ENCODE data around the gene GBP7. TPM values are rescaled to one million over a fixed set of nuclear protein-coding genes. Genes with fewer than 3 reads are reported as not detected.
"Not testable (repeated sequence)": the region's sequence is repeated elsewhere in the genome, so short reads cannot be mapped to it uniquely, and the experiment has no call there.

Gene GBP7
- total and polyA plus RNA-seq, 12 donors, result 0.14 to 3.2 (median 0.46) TPM; not detected in 2

DNA sequence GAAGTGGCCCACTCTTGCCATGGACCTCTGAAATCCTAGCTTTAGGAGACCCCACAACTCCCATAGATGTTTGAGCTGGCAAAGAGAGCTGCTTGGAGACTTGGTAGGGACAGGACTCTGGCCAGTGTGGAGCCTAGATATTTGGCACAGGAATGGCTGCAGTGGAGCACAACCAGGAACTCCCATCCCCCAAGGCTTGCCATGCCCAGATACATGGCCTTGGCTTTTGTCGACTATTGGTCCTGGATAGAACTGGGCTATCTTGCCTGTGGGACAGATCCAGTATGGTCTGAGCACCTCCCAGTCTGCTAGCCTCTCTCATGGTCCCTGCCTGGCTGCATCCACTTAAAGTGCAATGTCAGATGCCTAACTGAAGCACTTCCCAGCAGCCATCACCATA lies 42.1 kb downstream of the GBP7 start:
- no peak overlapping the region for H3K4me3 ChIP-seq
- TF ChIP-seq POLR2A (IDR thresholded peaks at IDR 0.05), result no peak
- TF ChIP-seq, protein P1, sequence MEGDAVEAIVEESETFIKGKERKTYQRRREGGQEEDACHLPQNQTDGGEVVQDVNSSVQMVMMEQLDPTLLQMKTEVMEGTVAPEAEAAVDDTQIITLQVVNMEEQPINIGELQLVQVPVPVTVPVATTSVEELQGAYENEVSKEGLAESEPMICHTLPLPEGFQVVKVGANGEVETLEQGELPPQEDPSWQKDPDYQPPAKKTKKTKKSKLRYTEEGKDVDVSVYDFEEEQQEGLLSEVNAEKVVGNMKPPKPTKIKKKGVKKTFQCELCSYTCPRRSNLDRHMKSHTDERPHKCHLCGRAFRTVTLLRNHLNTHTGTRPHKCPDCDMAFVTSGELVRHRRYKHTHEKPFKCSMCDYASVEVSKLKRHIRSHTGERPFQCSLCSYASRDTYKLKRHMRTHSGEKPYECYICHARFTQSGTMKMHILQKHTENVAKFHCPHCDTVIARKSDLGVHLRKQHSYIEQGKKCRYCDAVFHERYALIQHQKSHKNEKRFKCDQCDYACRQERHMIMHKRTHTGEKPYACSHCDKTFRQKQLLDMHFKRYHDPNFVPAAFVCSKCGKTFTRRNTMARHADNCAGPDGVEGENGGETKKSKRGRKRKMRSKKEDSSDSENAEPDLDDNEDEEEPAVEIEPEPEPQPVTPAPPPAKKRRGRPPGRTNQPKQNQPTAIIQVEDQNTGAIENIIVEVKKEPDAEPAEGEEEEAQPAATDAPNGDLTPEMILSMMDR (IDR thresholded peaks at IDR 0.05), result no peak
- H3K27me3 ChIP-seq, result no peaks in the 10 kb centered on the region
- DNase-seq, result peak in 3 of 7 donors; percentile 13 to 60 (median 45)
- 43 to 53% (median 46%) methylated on average over 1 of the region's 1 CpG; no CpG with 5 or more reads in 1 of the 4 donors for WGBS, 4 donors
- intact Hi-C loops (cut with DNase I), result no loop called here
- H3K27ac ChIP-seq, result no peak overlapping the region
- H3K4me1 ChIP-seq (replicated peaks in 1 of 2), result peaks cover 20 to 30% of the 10 kb centered on the region in 2 donors
- no peaks in the 10 kb centered on the region for H3K9me3 ChIP-seq (replicated peaks in 1 of 3)
- H3K36me3 ChIP-seq (replicated peaks in 1 of 2), result no peaks in the 10 kb centered on the region

DNA sequence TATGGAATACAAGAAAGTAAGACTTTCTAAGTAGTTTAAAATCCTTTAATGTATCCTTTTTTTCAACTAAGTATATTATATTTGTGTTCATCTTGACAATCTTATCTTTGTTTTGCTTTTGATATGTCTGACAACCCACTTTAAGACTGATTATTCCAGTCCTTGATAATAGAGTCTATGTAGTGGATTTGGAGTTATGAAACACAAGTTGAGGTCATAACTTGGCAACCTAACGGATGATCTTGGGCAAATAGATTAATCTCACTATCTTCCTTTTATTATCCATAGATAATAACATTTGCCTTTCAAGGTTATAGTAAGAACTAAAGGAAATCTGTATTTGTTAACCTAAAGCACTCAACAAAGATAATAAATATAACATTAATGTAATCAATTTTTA lies 45.1 kb downstream of the GBP7 start:
- no peak for TF ChIP-seq POLR2A (IDR thresholded peaks at IDR 0.05)
- TF ChIP-seq, protein P1 (IDR thresholded peaks at IDR 0.05), result no peak
- peak in 2 of 7 donors; percentile 27 to 32 for DNase-seq
- intact Hi-C loops (cut with DNase I), result no loop called here
- H3K4me1 ChIP-seq (replicated peaks in 1 of 2), result peaks cover 26 to 39% of the 10 kb centered on the region in 2 donors
- no peaks in the 10 kb centered on the region for H3K27me3 ChIP-seq
- no peak overlapping the region for H3K4me3 ChIP-seq
- H3K9me3 ChIP-seq (replicated peaks in 1 of 3), result no peaks in the 10 kb centered on the region
- peak overlapping the region in 4 of 5 donors; percentile 6 to 78 (median 32) for H3K27ac ChIP-seq
- H3K36me3 ChIP-seq (replicated peaks in 1 of 2), result no peaks in the 10 kb centered on the region
- 5 to 15% (median 12%) methylated on average over 1 of the region's 1 CpG for WGBS, 4 donors

DNA sequence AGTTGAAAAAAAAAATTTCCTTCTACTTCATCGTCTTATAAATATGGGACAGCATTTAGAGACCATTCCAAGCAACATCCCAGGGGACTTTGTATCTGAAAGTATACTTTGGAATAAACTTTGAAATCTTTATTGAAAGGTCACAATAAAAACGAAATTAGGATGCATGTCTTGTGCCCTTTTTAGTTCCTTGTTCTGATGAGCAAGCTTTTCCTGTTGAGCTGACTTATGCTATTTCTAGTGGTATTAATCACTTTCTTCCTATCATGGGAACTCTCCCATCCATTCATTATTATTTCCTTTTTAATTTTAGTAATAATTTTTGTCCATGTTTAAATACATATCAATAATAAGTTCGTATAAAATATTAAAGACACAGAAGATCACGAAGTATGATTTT lies 45.9 kb downstream of the GBP7 start:
- H3K4me3 ChIP-seq, result no peak overlapping the region

DNA sequence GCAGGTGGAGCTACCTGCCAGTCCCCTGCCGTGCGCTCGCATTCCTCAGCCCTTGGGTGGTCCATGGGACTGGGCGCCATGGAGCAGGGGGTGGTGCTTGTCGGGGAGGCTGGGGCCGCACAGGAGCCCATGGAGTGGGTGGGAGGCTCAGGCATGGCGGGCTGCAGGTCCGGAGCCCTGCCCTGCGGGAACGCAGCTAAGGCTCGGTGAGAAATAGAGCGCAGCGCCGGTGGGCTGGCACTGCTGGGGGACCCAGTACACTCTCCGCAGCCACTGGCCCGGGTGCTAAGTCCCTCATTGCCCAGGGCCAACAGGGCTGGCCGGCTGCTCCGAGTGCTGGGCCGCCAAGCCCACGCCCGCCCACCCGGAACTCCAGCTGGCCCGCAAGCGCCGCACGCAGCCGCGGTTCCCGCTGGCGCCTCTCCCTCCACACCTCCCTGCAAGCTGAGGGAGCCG lies 47.8 kb downstream of the GBP7 start:
- Histone ChIP-seq H3K4me3 (peak overlapping the region in 1 of 4 donors; percentile 56), H3K4me1 (replicated peaks in 1 of 2) (peaks cover 32 to 54% of the 10 kb centered on the region in 2 donors), H3K27ac (peak overlapping the region in 2 of 5 donors; percentile 78 to 88)
- DNase-seq; H3K36me3 ChIP-seq (replicated peaks in 1 of 2); H3K9me3 ChIP-seq (replicated peaks in 1 of 3); H3K27me3 ChIP-seq; intact Hi-C loops (cut with DNase I): not testable (repeated sequence)
- WGBS, 4 donors, result 94 to 98% (median 95%) methylated on average over 26 to 31 of the region's 31 CpGs; no CpG with 5 or more reads in 1 of the 4 donors

More for the DNA sequence above, 45.9 kb downstream of the GBP7 start:
- Histone ChIP-seq H3K4me1 (replicated peaks in 1 of 2) (peaks cover 28 to 39% of the 10 kb centered on the region in 2 donors), H3K27ac (peak overlapping the region in 4 of 5 donors; percentile 64 to 88 (median 72)), H3K36me3 (replicated peaks in 1 of 2) (no peaks in the 10 kb centered on the region), H3K9me3 (replicated peaks in 1 of 3) (no peaks in the 10 kb centered on the region), H3K27me3 (no peaks in the 10 kb centered on the region)
- intact Hi-C loops (cut with DNase I), result no loop called here
- TF ChIP-seq, protein P1 (IDR thresholded peaks at IDR 0.05), result no peak
- TF ChIP-seq POLR2A (IDR thresholded peaks at IDR 0.05), result no peak
- no peak for DNase-seq
- 46 to 61% (median 55%) methylated on average over 4 of the region's 4 CpGs for WGBS, 4 donors

DNA sequence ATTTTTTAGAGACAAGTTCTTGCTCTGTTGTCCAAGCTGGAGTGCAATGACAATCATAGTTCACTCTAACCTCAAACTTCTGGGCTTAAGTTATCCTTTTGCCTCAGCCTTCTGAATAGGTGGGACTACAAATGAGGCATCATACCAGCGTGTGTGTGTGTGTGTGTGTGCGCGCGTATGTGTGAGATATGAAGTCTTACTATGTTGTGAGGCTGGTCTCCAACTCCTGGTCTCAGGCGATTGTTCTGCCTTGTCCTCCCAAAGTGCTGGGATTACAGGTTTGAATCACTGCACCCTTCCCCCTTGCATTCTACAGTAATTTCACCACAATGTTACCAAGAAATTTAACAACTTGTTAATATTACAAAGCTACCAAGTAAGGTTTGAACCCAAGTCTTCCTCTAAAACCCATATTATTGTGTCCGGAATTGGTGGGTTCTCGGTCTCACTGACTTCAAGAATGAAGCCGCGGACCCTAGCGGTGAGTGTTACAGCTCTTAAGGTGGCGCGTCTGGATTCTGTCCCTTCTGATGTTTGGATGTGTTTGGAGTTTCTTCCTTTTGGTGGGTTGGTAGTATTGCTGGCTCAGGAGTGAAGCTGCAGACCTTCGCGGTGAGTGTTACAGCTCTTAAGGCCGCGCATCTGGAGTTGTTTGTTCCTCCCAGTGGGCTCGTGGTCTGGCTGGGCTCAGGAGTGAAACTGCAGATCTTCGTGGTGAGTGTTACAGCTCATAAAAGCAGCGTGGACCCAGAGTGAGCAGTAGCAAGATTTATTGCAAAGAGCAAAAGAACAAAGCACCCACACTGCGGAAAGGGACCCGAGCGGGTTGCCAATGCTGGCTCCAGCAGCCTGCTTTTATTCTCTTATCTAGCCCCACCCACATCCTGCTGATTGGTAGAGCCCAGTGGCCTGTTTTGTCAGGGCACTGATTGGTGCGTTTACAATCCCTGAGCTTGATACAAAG lies 48.9 kb downstream of the GBP7 start:
- H3K36me3 ChIP-seq (replicated peaks in 1 of 2); intact Hi-C loops (cut with DNase I); H3K9me3 ChIP-seq (replicated peaks in 1 of 3); H3K27me3 ChIP-seq; DNase-seq: not testable (repeated sequence)
- H3K4me1 ChIP-seq (replicated peaks in 1 of 2), result peaks cover 32 to 57% of the 10 kb centered on the region in 2 donors
- WGBS, 4 donors, result 77 to 83% (median 80%) methylated on average over 23 of the region's 23 CpGs
- H3K4me3 ChIP-seq, result peak overlapping the region in 1 of 4 donors; percentile 66
- H3K27ac ChIP-seq, result peak overlapping the region in 4 of 5 donors; percentile 36 to 81 (median 76)
